ENCODE data around the gene ZNF436.

GRCh38 chr1:23331713-23332112 lies 37.9 kb downstream of the ZNF436 start:
- TF ChIP-seq, protein P1, sequence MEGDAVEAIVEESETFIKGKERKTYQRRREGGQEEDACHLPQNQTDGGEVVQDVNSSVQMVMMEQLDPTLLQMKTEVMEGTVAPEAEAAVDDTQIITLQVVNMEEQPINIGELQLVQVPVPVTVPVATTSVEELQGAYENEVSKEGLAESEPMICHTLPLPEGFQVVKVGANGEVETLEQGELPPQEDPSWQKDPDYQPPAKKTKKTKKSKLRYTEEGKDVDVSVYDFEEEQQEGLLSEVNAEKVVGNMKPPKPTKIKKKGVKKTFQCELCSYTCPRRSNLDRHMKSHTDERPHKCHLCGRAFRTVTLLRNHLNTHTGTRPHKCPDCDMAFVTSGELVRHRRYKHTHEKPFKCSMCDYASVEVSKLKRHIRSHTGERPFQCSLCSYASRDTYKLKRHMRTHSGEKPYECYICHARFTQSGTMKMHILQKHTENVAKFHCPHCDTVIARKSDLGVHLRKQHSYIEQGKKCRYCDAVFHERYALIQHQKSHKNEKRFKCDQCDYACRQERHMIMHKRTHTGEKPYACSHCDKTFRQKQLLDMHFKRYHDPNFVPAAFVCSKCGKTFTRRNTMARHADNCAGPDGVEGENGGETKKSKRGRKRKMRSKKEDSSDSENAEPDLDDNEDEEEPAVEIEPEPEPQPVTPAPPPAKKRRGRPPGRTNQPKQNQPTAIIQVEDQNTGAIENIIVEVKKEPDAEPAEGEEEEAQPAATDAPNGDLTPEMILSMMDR (conservative IDR thresholded peaks at IDR 0.05), result no peak
- no peak for TF ChIP-seq EZH2 (IDR thresholded peaks at IDR 0.05; ENCODE audit: low read depth)

Measured in PC-9 (cell line).